HG03196 (cell line): Measurements from ENCODE around the gene PRKAG2.

Experiments
- ATAC-seq: cut with Tn5 transposase; IDR thresholded peaks from one replicate; pipeline ENCODE4 v1.9.1; 2021; ENCODE audit not compliant: unreplicated experiment

The PRKAG2 gene

GRCh38 chr7:151507806-151508205 lies 369.1 kb downstream of the PRKAG2 start:
- ATAC-seq = no peak

GRCh38 chr7:151506901-151507382 lies 370.0 kb downstream of the PRKAG2 start:
- ATAC-seq = no peak
